CD4-positive, alpha-beta T cell treated with Interleukin-15 for 1 hour (primary cell): ENCODE measurements around the gene MPP7.
"Not testable (repeated sequence)": the region's sequence is repeated elsewhere in the genome, so short reads cannot be mapped to it uniquely, and the experiment has no call there.

Experiments
- DNase-seq: peaks from one replicate; pipeline ENCODE4 v3.0.0-alpha.2; 2020

Gene MPP7

DNA sequence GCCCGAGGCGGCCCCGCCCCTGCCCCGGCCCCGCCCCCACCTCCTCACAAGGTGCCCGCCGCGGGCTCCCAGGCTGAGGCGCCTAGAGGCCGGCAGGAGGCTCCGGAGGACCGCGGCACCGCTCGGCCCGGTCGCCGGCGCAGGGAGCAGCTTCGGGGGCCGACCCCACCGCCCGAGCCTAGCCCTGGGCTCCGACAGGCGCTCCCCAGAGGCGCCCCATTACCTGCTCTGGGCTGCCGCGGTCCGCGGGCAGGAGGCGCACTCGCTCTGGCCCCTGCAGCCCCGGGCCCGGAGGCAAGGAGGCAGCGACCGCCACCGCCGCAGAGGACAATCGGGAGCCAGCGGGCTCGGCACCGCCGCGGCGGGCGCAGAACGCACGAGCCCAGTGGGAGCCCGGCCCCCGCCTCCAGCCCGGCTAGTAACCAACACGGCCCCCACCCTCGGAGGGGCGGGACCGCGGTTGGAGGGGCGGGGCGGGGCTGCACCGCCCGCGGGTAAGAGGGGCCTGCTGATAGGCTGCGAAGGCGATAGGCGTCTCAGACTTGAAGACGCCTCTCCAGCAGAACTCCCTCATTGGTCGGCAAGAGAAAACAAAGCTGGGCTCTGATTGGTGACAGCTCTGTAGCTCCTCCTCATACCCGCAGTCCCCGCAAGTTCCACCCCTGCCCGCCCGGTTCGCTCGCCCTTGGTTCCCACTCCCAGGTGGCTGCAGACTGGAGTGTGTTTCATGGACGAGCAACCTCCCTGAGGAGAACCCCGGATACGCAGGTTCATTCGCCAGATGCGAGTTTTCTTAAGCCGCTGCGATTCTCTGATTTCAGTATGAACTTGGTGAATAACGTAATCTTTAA, at the start of gene MPP7:
TSS of gene MPP7 (minus strand) at position 427 of the 851 bp plus-strand sequence. CDS start 64,460 bp downstream, outside the sequence.
- peak; percentile 97 for DNase-seq

DNA sequence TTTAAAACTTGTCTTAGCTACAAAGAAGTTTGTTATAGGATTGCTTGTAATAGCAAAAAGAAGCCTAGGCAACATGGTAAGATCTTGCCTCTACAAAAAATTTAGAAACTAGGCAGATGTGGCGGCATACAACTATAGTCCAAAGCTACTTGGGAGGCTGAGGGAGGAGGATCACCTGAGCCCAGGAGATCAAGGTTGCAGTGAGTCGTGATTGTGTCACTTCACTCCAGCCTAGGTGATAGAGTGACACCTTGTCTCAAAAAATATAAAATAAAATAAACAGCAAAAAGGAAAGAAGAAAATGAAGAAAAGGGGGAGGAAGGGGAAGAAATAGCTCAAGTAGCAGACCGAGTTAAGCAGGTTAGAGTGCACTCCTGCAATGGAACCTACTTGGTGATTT, 47.0 kb upstream of the MPP7 start:
- DNase-seq = no peak

DNA sequence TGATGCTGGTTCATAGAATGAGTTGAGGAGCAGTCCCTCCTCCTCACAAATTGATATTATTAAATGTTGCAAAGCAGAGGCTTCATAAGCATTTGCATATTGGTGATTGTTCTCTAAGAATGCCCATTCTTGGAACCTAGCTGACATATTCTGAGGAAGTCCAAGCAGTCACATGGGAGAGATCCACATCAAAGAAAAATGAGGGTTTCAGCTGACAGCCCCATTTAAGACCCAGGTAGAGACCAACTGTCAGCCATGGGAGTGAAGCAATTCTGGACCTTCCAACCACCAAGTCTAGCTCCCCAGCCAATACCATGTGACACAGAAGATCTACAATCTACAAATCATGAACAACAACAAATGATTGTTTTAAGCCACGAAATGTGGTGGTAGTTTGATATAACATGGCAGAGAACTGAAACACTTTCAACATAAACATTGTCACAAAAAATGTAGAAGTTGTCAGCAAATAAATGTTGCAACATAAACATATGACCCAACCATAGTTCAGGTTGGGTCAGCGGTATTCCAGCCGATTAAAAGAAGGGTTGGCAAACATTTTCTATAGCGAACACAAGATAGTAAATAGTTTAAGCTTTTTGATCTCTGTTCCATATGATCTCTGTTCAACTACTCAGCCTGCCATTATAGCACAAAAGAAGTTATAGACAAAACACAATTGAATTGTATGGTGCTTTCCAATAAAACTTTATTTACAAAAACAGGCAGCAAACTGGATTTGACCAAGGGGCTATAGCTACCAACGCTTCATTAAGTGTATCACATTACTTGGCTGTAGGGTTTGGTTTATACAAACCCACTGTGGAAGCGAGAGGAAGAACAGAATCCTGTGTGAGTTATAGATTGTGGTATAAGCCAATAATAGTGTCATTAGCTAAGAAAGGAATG, 41.4 kb upstream of the MPP7 start:
- DNase-seq = no peak

DNA sequence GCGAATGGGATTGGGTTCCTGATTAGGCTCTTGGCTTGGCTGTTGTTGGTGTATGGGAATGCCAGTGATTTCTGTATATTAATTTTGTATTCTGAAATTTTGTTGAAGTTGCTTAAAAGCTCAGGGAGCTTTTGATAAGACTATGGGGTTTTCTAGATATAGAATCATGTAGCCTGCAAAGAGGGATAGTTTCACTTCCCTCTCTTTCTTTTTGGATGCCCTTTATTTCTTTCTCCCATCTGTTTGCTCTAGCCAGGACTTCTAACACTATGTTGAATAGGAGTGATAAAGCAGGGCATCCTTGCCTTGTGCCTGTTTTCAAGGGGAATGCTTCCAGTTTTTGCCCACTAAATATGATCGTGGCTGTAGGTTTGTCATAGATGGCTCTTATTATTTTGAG, 40.4 kb upstream of the MPP7 start:
- no peak for DNase-seq

DNA sequence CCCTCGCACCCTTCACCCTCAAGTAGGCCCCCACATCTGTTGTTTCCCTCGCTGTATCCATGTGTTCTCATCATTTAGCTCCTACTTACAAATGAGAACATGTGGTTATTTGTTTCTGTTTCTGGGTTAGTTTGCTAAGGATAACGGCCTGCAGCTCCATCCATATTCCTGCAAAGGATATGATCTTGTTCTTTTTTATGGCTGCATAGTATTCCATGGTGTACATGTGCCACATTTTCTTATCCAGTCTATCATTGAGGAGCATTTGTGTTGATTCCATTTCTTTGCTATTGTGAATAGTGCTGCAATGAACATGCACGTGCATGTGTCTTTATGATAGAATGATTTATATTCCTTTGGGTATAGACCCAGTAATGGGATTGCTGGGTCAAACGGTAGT, 38.8 kb upstream of the MPP7 start:
- DNase-seq = not testable (repeated sequence)

DNA sequence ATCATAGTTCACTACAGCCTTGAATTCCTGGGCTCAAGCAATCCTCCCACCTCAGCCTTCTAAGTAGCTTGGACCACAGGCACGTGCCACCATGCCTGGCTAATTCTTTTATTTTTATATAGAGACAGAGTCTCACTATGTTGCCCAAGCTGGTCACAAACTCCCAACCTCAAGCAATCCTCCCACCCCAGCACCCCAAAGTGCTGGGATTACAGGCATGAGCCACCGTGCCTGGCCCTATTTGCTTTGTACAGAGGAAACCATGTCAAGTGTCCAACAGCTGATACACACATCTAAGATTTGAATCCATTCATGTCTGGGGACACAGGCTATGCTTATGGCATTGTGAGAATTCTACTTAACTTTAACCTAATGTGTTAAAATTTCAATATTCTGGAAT, 29.9 kb upstream of the MPP7 start:
- DNase-seq = no peak

DNA sequence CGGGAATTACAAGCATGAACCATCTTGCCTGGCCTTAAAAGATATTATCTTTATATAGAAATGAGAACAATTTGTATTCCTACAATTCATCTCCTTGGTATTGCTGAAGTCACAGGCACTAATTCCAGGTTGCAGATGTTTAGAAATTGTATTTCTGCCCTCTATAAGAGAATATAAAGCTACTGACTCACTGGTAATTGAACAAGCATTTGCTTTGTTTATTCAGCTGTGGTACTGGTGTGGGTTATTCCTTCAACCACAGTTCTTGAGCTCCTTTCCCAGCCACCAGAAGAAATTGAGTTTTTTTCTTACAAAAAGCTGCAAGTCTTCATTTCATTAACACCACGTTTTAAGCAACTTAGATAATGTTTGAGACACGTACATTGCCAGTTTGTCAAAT, 29.0 kb upstream of the MPP7 start:
- DNase-seq = no peak

DNA sequence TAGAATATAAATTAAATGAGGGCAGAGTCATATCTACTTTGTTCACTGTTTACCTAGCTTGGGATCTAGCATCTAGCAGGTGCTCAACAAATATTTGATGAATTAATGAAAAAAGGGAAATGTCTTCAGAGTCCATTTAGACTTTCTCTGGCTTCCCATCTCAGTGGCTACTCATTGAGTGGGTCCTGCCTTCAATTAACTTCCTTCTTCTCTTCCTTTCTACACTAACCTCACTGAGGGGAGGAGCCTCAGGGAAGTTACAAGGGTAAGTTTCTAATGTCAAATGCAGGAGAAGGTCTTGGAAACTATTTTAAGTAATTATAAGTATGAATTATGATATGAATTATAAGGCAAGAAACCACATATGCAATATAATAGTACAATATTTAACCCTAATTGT, 28.2 kb upstream of the MPP7 start:
- no peak for DNase-seq

DNA sequence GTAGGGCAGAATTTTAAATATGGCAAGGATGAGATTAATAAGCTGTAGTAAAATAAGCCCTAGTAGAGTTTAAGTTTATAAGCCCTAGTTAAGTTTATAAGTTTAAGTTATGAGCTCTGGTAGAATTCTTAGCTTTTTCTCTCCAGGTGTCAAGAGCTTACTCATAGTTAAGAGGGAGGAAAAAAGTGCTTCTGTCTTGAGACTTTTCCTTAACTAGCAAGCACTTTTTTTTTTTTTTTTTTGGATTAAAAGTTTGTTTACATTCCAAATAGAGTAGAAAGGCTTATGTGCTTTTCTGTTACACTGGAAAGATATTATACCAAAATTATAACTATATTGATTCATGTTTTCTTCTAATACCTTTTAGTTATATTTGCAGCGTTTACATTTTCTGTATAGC, 25.5 kb upstream of the MPP7 start:
- DNase-seq = no peak

DNA sequence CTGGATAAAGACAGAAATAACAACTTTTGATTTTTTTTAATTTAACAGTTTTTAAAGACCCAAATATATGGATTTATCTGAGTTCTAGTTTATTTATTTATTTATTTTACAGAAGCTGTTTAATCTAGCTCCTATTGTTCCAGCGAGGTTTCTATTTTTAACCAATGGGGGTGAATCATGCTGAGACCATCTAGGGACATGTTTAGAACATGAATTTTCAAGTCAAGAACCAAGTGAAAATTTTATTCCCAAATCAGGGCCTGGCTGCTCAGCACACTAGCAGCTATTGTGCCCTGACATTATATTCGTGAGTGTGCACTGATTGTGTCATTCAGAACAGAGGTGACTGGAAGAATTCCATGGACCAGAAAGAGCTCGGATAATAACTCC, 24.6 kb upstream of the MPP7 start:
- DNase-seq = no peak

DNA sequence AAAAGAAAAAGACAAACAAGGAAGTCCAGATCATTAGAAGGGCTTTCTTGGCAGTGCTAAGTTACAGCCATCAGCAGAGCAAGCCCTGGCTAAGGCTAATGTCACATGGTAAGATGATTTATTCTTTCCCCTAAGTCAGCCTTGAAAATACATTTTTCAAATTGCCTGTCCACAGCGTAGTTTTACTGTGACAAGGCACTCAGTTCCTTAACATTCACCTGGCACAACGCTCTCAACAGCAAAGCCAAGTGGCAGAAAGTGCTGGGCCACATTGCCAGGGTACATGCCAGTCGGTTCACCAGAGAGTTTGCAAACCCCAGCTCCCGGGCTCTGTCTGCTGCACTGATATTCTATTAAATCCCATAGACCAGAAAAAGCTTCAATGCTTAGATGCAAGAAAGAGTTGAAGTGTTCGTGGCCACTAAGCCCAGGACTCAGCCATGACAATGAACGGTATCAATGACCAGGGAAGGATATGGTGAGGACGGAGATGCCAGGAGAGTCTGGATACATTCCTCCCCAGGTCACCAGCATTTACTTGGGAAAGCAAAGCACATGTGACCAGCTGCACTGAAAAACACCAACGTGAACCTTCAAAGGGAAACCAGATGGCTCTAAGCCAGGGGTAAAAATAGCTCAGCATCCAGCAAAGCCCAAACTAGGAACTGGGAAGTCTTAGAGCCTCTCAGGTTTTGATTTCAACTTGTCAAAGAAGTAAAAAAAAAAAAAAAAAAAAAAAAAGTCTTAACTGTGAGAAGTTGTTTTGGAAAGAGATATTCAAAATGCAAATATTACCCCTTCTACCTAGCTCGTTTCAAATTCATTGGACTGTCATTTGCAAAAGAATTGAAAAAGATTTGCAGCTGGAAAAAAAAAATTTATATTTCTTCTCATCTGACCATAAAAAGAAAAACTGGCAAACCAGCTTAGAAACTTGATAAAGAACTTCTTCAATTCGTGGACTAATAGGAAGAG, 23.9 kb upstream of the MPP7 start:
- no peak for DNase-seq

DNA sequence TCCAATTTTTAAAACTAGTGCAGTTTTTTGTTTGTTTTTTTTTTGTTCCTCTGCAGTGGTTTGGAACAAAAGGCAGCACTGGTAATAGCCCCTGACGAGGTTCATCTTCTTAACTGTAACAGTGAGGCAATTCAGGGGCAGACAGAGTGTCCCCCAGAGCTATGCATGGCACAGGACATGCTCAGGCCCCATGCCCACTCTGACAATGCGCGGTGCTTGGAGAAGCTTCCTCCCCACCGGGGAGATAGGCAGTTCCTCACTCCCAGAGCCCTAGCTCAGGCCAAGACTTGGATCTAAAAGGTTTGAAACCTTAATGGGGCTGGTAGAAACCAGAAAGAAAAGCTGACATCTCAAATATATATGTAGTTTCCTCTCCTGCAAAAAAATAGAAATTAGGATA, 17.9 kb upstream of the MPP7 start:
- DNase-seq = no peak

DNA sequence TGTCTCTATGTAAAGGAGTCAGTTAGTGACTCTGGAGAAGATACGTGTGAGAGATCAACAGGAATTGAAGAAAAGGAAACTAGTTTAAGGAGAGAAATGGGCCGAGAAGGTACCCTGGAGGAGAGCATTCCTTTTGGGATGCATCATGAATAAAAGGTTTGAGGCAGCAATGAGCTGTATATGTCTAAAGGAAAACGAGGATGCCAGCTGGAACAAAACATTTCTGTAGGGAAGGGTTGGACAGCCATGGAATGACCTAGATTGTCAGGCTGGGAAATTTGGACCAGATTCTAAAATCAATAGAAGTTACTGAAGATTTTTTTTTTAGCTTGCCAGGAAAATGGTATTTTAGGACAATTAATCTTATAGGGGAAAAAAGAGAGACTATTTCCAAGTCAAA, 17.2 kb upstream of the MPP7 start:
- no peak for DNase-seq

DNA sequence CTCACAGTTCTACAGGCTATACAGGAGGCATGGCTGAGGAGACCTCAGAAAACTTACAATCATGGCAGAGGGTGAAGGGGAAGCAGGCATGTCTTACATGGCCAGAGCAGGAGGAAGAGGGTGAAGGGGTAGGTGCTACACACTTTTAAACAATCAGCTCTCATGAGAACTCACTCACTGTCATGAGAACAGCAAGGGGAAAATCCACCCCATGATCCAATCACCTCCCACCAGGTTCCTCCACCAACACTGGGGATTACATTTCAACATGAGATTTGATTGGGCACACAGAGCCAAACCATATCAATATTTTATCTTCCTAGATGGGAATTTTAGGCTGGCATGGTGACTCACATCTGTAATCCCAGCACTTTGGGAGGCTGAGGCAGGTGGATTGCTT, 16.2 kb upstream of the MPP7 start:
- DNase-seq = not testable (repeated sequence)

DNA sequence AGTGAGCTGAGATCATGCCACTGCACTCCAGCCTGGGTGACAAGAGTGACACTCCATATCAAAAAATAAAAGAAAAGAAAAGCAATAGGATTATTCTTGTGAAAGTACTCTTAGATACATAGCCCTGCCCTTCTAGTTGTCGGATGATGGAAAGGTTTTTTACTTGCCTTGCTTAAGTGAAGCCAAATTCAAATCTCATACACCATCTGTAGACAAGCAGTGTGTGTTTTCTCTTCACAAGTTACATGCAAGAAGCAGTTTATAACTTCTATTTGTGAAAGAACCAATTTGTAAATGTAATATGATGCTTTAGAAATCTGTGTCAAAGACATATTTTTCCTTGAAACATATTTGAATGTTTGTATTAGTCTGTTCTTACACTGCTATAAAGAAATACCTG, 15.8 kb upstream of the MPP7 start:
- no peak for DNase-seq

DNA sequence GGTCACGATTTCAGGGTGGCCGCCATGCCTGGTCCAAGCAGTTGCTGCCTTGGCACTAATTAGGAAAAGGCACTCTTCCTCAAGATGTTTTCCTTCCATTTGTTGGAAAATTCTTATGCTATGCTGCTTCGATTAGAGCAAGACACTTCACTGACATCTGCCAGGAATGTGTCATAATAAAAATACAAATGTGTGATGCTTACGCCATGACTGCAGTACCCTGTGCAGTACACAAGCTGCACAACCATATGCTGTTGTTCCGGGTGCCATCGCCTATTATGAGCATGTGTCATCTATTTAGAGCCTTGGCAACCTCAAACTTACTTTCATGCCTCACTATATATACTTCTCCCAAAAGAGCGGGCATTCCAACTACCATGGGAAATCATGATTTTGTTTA, 14.9 kb upstream of the MPP7 start:
- no peak for DNase-seq

DNA sequence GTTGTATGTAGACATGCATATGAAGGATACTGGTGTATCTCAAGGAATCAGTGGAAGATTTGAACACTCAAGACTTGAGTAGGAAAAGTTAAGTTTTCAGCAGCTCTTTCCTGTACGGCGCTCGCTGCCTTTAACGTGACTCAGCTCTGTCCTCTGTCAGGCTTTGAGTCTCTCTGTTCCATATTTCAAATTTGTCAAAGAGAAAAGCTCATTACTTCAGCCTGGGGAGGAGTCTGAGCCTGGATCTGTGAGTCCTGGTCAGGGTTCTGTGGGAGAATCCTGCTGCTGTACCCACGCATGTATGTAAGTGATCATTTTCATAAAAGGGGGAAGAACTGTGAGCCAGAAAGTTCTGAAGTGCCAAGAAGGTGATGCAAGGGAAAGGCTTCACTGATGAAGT, 13.8 kb upstream of the MPP7 start:
- DNase-seq = no peak

DNA sequence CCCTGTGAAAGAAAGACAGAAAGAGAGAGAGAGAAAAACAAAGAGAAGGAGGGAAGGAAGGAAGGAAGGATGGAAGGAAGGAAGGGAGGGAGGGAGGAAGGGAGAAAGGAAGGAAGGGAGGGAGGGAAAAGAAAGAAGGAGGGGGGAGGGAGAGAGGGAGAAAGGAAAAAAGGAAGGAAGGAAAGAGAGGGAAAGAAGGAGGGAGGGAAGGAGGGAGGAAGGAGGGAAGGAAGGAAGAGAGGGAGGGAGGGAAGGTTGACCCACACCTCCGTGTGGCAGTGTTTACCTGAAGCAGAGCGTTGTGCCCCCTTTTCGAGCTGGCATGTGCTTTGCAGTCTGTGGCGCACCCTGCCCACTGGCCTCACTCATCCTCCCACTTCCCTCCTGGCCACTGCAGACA, 12.3 kb upstream of the MPP7 start:
- no peak for DNase-seq

DNA sequence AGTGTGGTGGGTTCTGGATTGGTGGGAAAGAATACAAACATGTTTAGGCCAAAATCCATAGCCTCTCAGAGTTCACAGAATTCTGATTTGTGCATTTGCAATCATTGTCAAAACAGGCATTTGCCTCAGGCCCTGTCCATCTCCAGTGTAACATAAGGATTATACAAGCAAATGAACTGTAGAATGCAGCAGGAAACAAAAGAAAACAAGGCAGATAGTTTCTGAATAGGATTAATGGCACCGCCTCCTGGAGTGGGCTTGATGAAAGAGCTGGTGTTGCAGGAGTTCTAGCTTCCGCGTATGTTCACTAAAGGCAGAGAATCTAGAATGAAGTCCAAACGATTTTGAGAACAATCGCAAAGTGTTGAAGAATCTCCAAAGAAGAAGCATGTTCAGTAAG, 11.3 kb upstream of the MPP7 start:
- no peak for DNase-seq

DNA sequence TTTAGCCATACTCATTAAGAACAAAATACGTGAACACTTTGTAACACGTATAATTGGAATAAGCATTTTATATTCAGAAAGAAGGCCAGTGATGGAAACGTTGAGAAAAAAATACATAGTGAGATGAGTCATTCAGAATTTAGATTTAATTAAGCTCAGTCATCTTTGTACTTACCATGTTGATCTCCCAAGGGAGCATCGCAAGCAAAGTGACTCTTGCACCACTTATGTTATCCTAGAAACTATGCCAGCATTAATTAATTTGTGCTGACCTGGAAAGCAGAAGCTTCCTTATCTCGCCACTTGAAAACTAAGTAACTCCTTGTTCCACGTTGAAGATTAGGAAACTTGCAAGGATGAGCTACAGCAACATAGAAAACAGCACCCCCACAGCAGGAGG, 9.7 kb upstream of the MPP7 start:
- DNase-seq = no peak

DNA sequence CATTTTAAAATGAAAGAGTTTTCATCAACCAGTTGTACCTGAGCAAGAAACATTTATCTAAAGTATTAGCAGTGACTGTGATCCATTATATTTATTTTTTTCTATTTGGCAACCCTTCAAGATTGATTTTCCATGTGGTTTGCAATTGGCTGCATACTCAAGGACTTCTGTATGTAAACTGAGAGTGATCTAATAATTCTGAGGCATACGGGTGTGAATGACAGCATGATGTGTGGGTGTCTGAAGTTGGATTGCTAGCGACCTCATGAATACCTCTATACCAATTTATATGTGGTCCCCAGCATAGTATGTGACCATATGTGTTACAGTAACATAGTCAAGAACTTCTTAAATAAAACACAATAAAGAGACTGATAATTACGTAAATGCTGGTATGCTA, 8.2 kb upstream of the MPP7 start:
- no peak for DNase-seq

DNA sequence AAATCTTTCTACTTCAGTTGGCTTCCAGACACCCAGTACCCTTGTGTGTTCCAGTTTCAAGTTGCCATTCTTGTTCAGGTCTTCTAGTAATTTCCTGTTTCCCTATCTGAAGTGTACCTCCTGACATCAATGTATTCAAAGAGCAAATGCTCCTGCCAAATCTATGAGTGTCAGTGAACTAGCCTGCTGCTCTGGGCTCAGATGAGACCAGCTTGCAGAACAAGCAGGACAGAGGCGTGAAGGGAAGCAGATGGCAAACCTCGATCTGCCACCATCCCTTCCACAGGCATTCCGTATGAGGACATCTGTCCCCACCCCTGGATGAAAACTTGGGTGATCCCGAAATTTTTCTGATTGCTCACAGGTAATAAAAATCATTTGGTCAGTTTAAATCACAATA, 4.4 kb upstream of the MPP7 start:
- no peak for DNase-seq

DNA sequence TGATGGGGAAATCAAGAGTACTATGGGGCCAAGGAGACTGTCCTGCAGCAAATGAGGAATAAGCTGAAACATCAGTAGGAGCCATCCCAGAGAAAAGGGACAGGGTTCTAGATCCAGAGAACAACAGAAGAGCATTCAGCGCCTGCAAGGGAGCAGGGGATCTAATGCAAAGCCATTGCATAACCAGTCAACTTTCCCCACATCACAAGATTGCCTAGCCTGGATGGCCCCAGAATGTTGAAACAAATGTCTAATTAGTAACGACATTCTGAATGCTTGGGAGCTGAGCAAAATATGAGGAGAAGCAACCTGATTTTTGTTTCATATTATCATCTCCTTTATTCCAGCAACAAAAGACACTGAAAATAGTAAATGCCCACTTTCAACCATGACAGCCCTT, 2.7 kb upstream of the MPP7 start:
- no peak for DNase-seq
